T-helper 2 cell (primary cell): ENCODE results near the gene FMN1.

Experiments used
- DNase-seq, 5 experiments: peaks; one replicate each; pipeline versions ENCODE4 v3.0.0 to v3.0.0-alpha.2; 2012 to 2022

The FMN1 gene

GRCh38 chr15:32716216-32716914, 478.1 kb downstream of the FMN1 start:
- no peak for DNase-seq
